WTC11 (cell line): ENCODE measurements around the gene SALL3.

ENCODE experiments used
- ATF1 ChIP-seq: sonication (generic); formaldehyde crosslinking; IDR thresholded peaks from 2 replicates; pipeline ENCODE4 v1.8.1; 2023; ENCODE audit warnings: mild to moderate bottlenecking, moderate library complexity, missing genetic modification reagents
- TP53 ChIP-seq: sonication (generic); formaldehyde crosslinking; IDR thresholded peaks from 2 replicates; pipeline ENCODE4 v1.8.1; 2023; ENCODE audit warnings: mild to moderate bottlenecking, missing genetic modification reagents

GRCh38 chr18:78981989-78982620 lies 2.5 kb downstream of the SALL3 start:
- TF ChIP-seq ATF1 (CRISPR knock-in tag) (no peak), TP53 (CRISPR knock-in tag) (no peak)
